Caco-2 (cell line): ENCODE measurements around the gene CHMP2B. TPM values are rescaled to one million over a fixed set of nuclear protein-coding genes. Genes with fewer than 3 reads are reported as not detected.

Experiments used
- BruUV-seq: library from RNA; stranded (reverse); fragments of 400-500 nt; replicated peaks from 2 replicates; lab custom pipeline; 2021; lab: Mats Ljungman, UMichigan
- CTCF ChIA-PET: fragments of 300-600 bp; sonication (Branson Sonifier 250); formaldehyde crosslinking; loops from one replicate; lab custom pipeline; 2022; ENCODE audit warnings: antibody characterized with exemption; lab: Charles Lee
- POLR2A ChIA-PET: fragments of 300-600 bp; sonication (Branson Sonifier 250); formaldehyde crosslinking; loops from one replicate; lab custom pipeline; 2022; ENCODE audit warnings: antibody characterized with exemption; lab: Charles Lee
- DNase-seq, 2 experiments: peaks; one replicate each; pipeline versions ENCODE4 v3.0.0 to v3.0.0-alpha.2; 2020 to 2022
- H3K27me3 ChIP-seq: replicated peaks from 2 replicates; pipeline ENCODE4 v1.6.0; 2011; ENCODE audit warnings: low read length; ENCODE audit not compliant: control insufficient read depth, insufficient read depth
- H3K36me3 ChIP-seq: 2 replicates; pipeline ENCODE4 v1.5.1; 2011; ENCODE audit warnings: low read length; ENCODE audit not compliant: control insufficient read depth, insufficient read depth
- H3K4me1 ChIP-seq: fragments of 250-450 bp; sonication (Bioruptor Pico); 2 replicates; pipeline ENCODE4 v1.5.1; 2020; ENCODE audit warnings: mild to moderate bottlenecking
- H3K4me3 ChIP-seq: 2 replicates; pipeline ENCODE4 v1.5.1; 2011; ENCODE audit warnings: low read depth, mild to moderate bottlenecking, control low read depth, low read length
- H3K9me3 ChIP-seq: fragments of 250-450 bp; sonication (Bioruptor Pico); 2 replicates; pipeline ENCODE4 v1.5.1; 2020; ENCODE audit warnings: mild to moderate bottlenecking, moderate library complexity
- H3K27ac Mint-ChIP-seq: one replicate; pipeline ENCODE4 v1.8.0; 2022; ENCODE audit warnings: mixed read lengths; ENCODE audit not compliant: unreplicated experiment
- H3K27me3 Mint-ChIP-seq: one replicate; pipeline ENCODE4 v1.8.0; 2022; ENCODE audit warnings: mixed read lengths; ENCODE audit not compliant: insufficient read depth, unreplicated experiment
- H3K36me3 Mint-ChIP-seq: one replicate; pipeline ENCODE4 v1.8.0; 2022; ENCODE audit warnings: mild to moderate bottlenecking, mixed read lengths; ENCODE audit not compliant: insufficient read depth, unreplicated experiment
- H3K4me1 Mint-ChIP-seq: one replicate; pipeline ENCODE4 v1.8.0; 2022; ENCODE audit warnings: low read depth, mixed read lengths; ENCODE audit not compliant: unreplicated experiment
- H3K4me3 Mint-ChIP-seq: one replicate; pipeline ENCODE4 v1.8.0; 2022; ENCODE audit warnings: mild to moderate bottlenecking, moderate library complexity, mixed read lengths; ENCODE audit not compliant: unreplicated experiment
- H3K9me3 Mint-ChIP-seq: one replicate; pipeline ENCODE4 v1.8.0; 2022; ENCODE audit warnings: mixed read lengths; ENCODE audit not compliant: unreplicated experiment
- CTCF ChIP-seq, 2 experiments: fragments of 200-600 bp in 1 of 2; IDR thresholded peaks; 1 replicate in 1 of 2; 2 replicates in 1 of 2; pipeline versions ENCODE4 v1.5.1 to v1.8.0; 2011 to 2022; ENCODE audit warnings: antibody characterized with exemption in 1 of 2, control low read depth in 1 of 2, inconsistent platforms in 1 of 2, low read depth in 1 of 2, low read length in 1 of 2, mild to moderate bottlenecking in 1 of 2, moderate library complexity in 1 of 2; ENCODE audit not compliant: insufficient read depth in 1 of 2, severe bottlenecking in 1 of 2, unreplicated experiment in 1 of 2
- intact Hi-C: fragments of 100-400 bp; cut with micrococcal nuclease; formaldehyde crosslinking; loops from one replicate; pipeline ENCODE4 v1.10.0; 2022; ENCODE audit not compliant: unreplicated experiment
- total RNA-seq: library from RNA; stranded (reverse); gene quantifications from 2 replicates; pipeline ENCODE4 v1.2.3, GENCODE V29; 2022

The CHMP2B gene
- total RNA-seq, 1 experiment from 2014 or later = 52.4 TPM

GRCh38 chr3:87206635-87207034 is 20.5 kb upstream of the CHMP2B start:
- BruUV-seq = no TSS peak
- no peaks in the 10 kb centered on the region for H3K9me3 ChIP-seq
- no peak overlapping the region for H3K4me3 ChIP-seq
- Mint-ChIP-seq H3K27me3 (no peaks in the 10 kb centered on the region), H3K36me3 (no peaks in the 10 kb centered on the region), H3K27ac (no peak overlapping the region), H3K9me3 (no peaks in the 10 kb centered on the region), H3K4me3 (peak overlapping the region; percentile 13), H3K4me1 (no peaks in the 10 kb centered on the region)
- intact Hi-C loops = loop anchor here (1.0 kb wide), 2 partner anchors 9 to 21 kb away; partner anchors contain the start of gene CHMP2B
- POLR2A ChIA-PET = no interaction called here
- H3K27me3 ChIP-seq = no peaks in the 10 kb centered on the region
- CTCF ChIA-PET = no interaction called here
- TF ChIP-seq CTCF (IDR thresholded peaks at IDR 0.05; ENCODE audit: insufficient read depth in 1 of 2, low read depth in 1 of 2, low read length in 1 of 2, severe bottlenecking in 1 of 2, unreplicated experiment in 1 of 2) = no peak
- no peak for DNase-seq
- no peaks in the 10 kb centered on the region for H3K36me3 ChIP-seq
- peaks cover 20% of the 10 kb centered on the region for H3K4me1 ChIP-seq

GRCh38 chr3:87207460-87207859 is 19.6 kb upstream of the CHMP2B start:
- Mint-ChIP-seq H3K27ac (no peak overlapping the region), H3K9me3 (no peaks in the 10 kb centered on the region), H3K27me3 (no peaks in the 10 kb centered on the region), H3K36me3 (no peaks in the 10 kb centered on the region), H3K4me3 (no peak overlapping the region), H3K4me1 (no peaks in the 10 kb centered on the region)
- no TSS peak for BruUV-seq
- no peaks in the 10 kb centered on the region for H3K9me3 ChIP-seq
- peaks cover 20% of the 10 kb centered on the region for H3K4me1 ChIP-seq
- H3K36me3 ChIP-seq = no peaks in the 10 kb centered on the region
- ChIA-PET POLR2A (no interaction called here), CTCF (no interaction called here)
- TF ChIP-seq CTCF (IDR thresholded peaks at IDR 0.05; ENCODE audit: insufficient read depth in 1 of 2, low read depth in 1 of 2, low read length in 1 of 2, severe bottlenecking in 1 of 2, unreplicated experiment in 1 of 2) = no peak
- intact Hi-C loops = no loop called here
- no peaks in the 10 kb centered on the region for H3K27me3 ChIP-seq
- no peak for DNase-seq
- no peak overlapping the region for H3K4me3 ChIP-seq

GRCh38 chr3:87209111-87209510 is 18.0 kb upstream of the CHMP2B start:
- no peaks in the 10 kb centered on the region for H3K9me3 Mint-ChIP-seq
- no TSS peak for BruUV-seq
- no peak overlapping the region for H3K4me3 Mint-ChIP-seq
- intact Hi-C loops = no loop called here
- no peaks in the 10 kb centered on the region for H3K4me1 Mint-ChIP-seq
- DNase-seq = no peak
- H3K4me3 ChIP-seq = no peak overlapping the region
- H3K27me3 Mint-ChIP-seq = no peaks in the 10 kb centered on the region
- H3K36me3 ChIP-seq = no peaks in the 10 kb centered on the region
- no peaks in the 10 kb centered on the region for H3K9me3 ChIP-seq
- H3K4me1 ChIP-seq = peaks cover 20% of the 10 kb centered on the region
- CTCF ChIA-PET = no interaction called here
- no peak overlapping the region for H3K27ac Mint-ChIP-seq
- POLR2A ChIA-PET = no interaction called here
- TF ChIP-seq CTCF (IDR thresholded peaks at IDR 0.05; ENCODE audit: insufficient read depth in 1 of 2, low read depth in 1 of 2, low read length in 1 of 2, severe bottlenecking in 1 of 2, unreplicated experiment in 1 of 2) = no peak
- H3K27me3 ChIP-seq = no peaks in the 10 kb centered on the region
- no peaks in the 10 kb centered on the region for H3K36me3 Mint-ChIP-seq
